SK-N-SH (cell line): Measurements from ENCODE around the gene ACIN1. TPM values are rescaled to one million over a fixed set of nuclear protein-coding genes. Genes with fewer than 3 reads are reported as not detected.

ENCODE experiments used
- CTCF ChIA-PET: fragments of 300-600, 350-600 bp; formaldehyde crosslinking; extraction: SDS; loops from one replicate; lab custom pipeline; 2021; lab: Yijun Ruan, JAX
- POLR2A ChIA-PET: fragments of 350-600 bp; sonication (Branson Sonifier 250); formaldehyde crosslinking; extraction: SDS; loops from one replicate; lab custom pipeline; 2020; ENCODE audit warnings: antibody characterized with exemption, inconsistent platforms; lab: Yijun Ruan, JAX
- DNase-seq: peaks from one replicate; pipeline ENCODE4 v3.0.0; 2012
- H2AFZ ChIP-seq: fragments of 200-600 bp; sonication (generic); 2 replicates; pipeline ENCODE4 v1.8.1; 2016; ENCODE audit warnings: antibody characterized with exemption, mild to moderate bottlenecking, low read depth
- H3F3A ChIP-seq: fragments of 200-600 bp; sonication (generic); replicated peaks from 2 replicates; pipeline ENCODE3; 2016; ENCODE audit warnings: antibody characterized with exemption, mild to moderate bottlenecking; ENCODE audit not compliant: insufficient read depth
- H3K27ac ChIP-seq, 2 experiments: fragments of 200-500 bp in 1 of 2; fragments of 200-600 bp in 1 of 2; sonication (Bioruptor generic) in 1 of 2; sonication (generic), shearing (Covaris generic) in 1 of 2; 2 replicates each; pipeline versions ENCODE4 v1.5.1 to v1.6.1; 2014 to 2016; ENCODE audit warnings: low read depth in 2 of 2, inconsistent platforms in 1 of 2, low read length in 1 of 2, mild to moderate bottlenecking in 1 of 2, mixed read lengths in 1 of 2
- H3K27me3 ChIP-seq: fragments of 200-600 bp; sonication (generic), shearing (Covaris generic); 2 replicates; pipeline ENCODE4 v1.6.1; 2016; ENCODE audit warnings: mixed run types; ENCODE audit not compliant: insufficient read depth
- H3K36me3 ChIP-seq, 2 experiments: fragments of 200-500 bp in 1 of 2; fragments of 200-600 bp in 1 of 2; sonication (Bioruptor generic) in 1 of 2; sonication (generic) in 1 of 2; replicated peaks in 1 of 2; 2 replicates each; pipeline versions ENCODE3 to v1.5.1; 2014 to 2016; ENCODE audit warnings: low read length in 1 of 2, mild to moderate bottlenecking in 1 of 2; ENCODE audit not compliant: insufficient read depth in 2 of 2, control insufficient read depth in 1 of 2
- H3K4me1 ChIP-seq, 2 experiments: fragments of 200-500 bp in 1 of 2; fragments of 200-600 bp in 1 of 2; sonication (Bioruptor generic) in 1 of 2; sonication (generic), shearing (Covaris generic) in 1 of 2; 2 replicates each; pipeline versions ENCODE4 v1.5.1 to v1.6.1; 2014 to 2016; ENCODE audit warnings: low read depth in 1 of 2, low read length in 1 of 2, mixed run types in 1 of 2; ENCODE audit not compliant: insufficient read depth in 2 of 2, control insufficient read depth in 1 of 2
- H3K4me2 ChIP-seq: fragments of 200-600 bp; sonication (generic), shearing (Covaris generic); 2 replicates; pipeline ENCODE4 v1.6.1; 2017; ENCODE audit warnings: mixed run types
- H3K4me3 ChIP-seq, 2 experiments: fragments of 200-500 bp in 1 of 2; fragments of 200-600 bp in 1 of 2; sonication (Bioruptor generic) in 1 of 2; sonication (generic), shearing (Covaris generic) in 1 of 2; 2 replicates each; pipeline versions ENCODE4 v1.5.1 to v1.8.1; 2014 to 2016; ENCODE audit warnings: low read depth in 2 of 2, inconsistent platforms in 1 of 2, low read length in 1 of 2, mild to moderate bottlenecking in 1 of 2, mixed read lengths in 1 of 2, moderate library complexity in 1 of 2
- H3K79me2 ChIP-seq: fragments of 200-600 bp; sonication (generic); 2 replicates; pipeline ENCODE4 v1.8.1; 2017; ENCODE audit warnings: mild to moderate bottlenecking; ENCODE audit not compliant: insufficient read depth
- H3K9ac ChIP-seq: fragments of 200-600 bp; sonication (generic); 2 replicates; pipeline ENCODE4 v1.6.1; 2017; ENCODE audit warnings: mixed run types
- H3K9me2 ChIP-seq: fragments of 200-600 bp; sonication (generic); 2 replicates; pipeline ENCODE4 v1.6.1; 2017; ENCODE audit warnings: mixed run types
- H3K9me3 ChIP-seq: fragments of 200-600 bp; sonication (generic); 2 replicates; pipeline ENCODE4 v1.6.1; 2017; ENCODE audit warnings: mixed run types, mild to moderate bottlenecking, moderate library complexity
- H4K20me1 ChIP-seq: fragments of 200-600 bp; sonication (generic); 2 replicates; pipeline ENCODE4 v1.6.1; 2017; ENCODE audit warnings: mild to moderate bottlenecking, mixed run types; ENCODE audit not compliant: insufficient read depth
- CHD2 ChIP-seq: fragments of 150-350 bp; IDR thresholded peaks from 2 replicates; pipeline ENCODE4 v1.6.1; 2018; ENCODE audit warnings: low read length; ENCODE audit not compliant: partially characterized antibody
- FOXM1 ChIP-seq: IDR thresholded peaks from 2 replicates; pipeline ENCODE4 v1.4.0; 2012; ENCODE audit warnings: low read depth, mild to moderate bottlenecking
- JUND ChIP-seq: IDR thresholded peaks from 2 replicates; pipeline ENCODE4 v1.4.0; 2012
- MEF2A ChIP-seq: IDR thresholded peaks from 2 replicates; pipeline ENCODE4 v1.4.0; 2012; ENCODE audit warnings: low read depth, borderline replicate concordance
- NFIC ChIP-seq: IDR thresholded peaks from 2 replicates; pipeline ENCODE4 v1.4.0; 2012; ENCODE audit warnings: borderline replicate concordance
- PBX3 ChIP-seq: IDR thresholded peaks from 2 replicates; pipeline ENCODE4; 2012
- POLR2AphosphoS5 ChIP-seq: IDR thresholded peaks from 2 replicates; pipeline ENCODE4 v1.6.1; 2012; ENCODE audit warnings: low read depth, low read length
- RAD21 ChIP-seq: IDR thresholded peaks from 2 replicates; pipeline ENCODE4 v1.6.1; 2012; ENCODE audit warnings: mild to moderate bottlenecking, low read length
- RCOR1 ChIP-seq: fragments of 150-350 bp; IDR thresholded peaks from 2 replicates; pipeline ENCODE4 v1.6.1; 2017; ENCODE audit warnings: antibody characterized with exemption, low read length
- RXRA ChIP-seq: IDR thresholded peaks from 2 replicates; pipeline ENCODE4 v1.4.0; 2012; ENCODE audit warnings: low read depth, mild to moderate bottlenecking, borderline replicate concordance
- SIN3A ChIP-seq: IDR thresholded peaks from 2 replicates; pipeline ENCODE4 v1.6.1; 2012; ENCODE audit warnings: low read depth, mild to moderate bottlenecking, low read length, moderate library complexity, borderline replicate concordance
- SMC3 ChIP-seq: IDR thresholded peaks from 2 replicates; pipeline ENCODE4 v1.6.1; 2012; ENCODE audit warnings: low read depth, low read length, improper control_type of control experiment
- TAF1 ChIP-seq: IDR thresholded peaks from 2 replicates; pipeline ENCODE4 v1.6.1; 2012; ENCODE audit warnings: low read depth, mild to moderate bottlenecking, low read length, moderate library complexity, borderline replicate concordance
- TEAD4 ChIP-seq: IDR thresholded peaks from 2 replicates; pipeline ENCODE4 v1.4.0; 2012; ENCODE audit warnings: mild to moderate bottlenecking, borderline replicate concordance; ENCODE audit not compliant: insufficient read depth
- USF1 ChIP-seq: IDR thresholded peaks from 2 replicates; pipeline ENCODE4 v1.4.0; 2012; ENCODE audit warnings: low read depth, borderline replicate concordance
- YY1 ChIP-seq: IDR thresholded peaks from 2 replicates; pipeline ENCODE4 v1.4.0; 2012; ENCODE audit warnings: low read depth, mild to moderate bottlenecking
- WGBS: methylation state at CpG from one replicate; pipeline ENCODE4 v1.1.6; 2017; ENCODE audit warnings: low lambda C conversion rate; 5-methylcytosine and 5-hydroxymethylcytosine counted together
- polyA plus RNA-seq, 3 experiments: library from polyadenylated mRNA; depleted of rRNA; stranded (reverse); fragments of >200 nt; gene quantifications; 2 replicates each; pipeline ENCODE4 v1.2.3, GENCODE V29; 2012
- TF ChIP-seq, protein P1 (sequence below): IDR thresholded peaks from 2 replicates; pipeline ENCODE4 v1.4.0; 2012; ENCODE audit warnings: low read depth, borderline replicate concordance
- TF ChIP-seq, protein P2 (sequence below): IDR thresholded peaks from 2 replicates; pipeline ENCODE4 v1.6.1; 2012; ENCODE audit warnings: mild to moderate bottlenecking, low read depth, low read length, moderate library complexity
- TF ChIP-seq, protein P3 (sequence below): fragments of 150-350 bp; IDR thresholded peaks from 2 replicates; pipeline ENCODE4 v1.6.1; 2017; ENCODE audit warnings: antibody characterized with exemption, low read length, low read depth, borderline replicate concordance

Gene ACIN1
- polyA plus RNA-seq, 1 of the 3 experiments (the other 2 are of a cell fraction) = 159 TPM

DNA sequence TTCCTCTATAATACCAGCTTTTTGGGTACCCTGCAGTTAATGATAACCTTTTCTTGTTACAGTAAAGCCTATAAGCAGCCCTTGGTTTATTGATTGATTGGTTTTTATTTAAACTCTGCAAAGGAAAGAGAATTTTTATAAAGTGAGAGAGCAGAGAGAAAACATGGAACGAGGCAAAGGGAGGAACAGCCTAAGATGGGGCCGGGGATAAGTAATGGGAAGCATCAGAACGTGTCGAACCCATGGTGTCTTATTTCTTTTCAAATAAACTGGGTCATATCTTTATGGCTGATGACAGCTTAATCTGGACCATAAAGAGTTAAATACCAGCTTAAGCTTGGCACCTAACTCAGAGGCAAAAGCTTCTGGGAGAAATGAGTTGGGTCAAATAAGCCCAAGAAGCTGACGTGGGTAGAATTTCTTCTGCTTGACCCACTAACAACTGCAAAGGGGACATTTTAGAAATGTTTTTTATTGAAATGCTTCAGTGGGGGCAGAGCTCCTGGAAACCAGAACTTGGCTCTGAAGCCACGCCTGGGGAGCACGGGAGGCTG is 73.0 kb downstream of the ACIN1 start (continued):
- TF ChIP-seq, protein P1, sequence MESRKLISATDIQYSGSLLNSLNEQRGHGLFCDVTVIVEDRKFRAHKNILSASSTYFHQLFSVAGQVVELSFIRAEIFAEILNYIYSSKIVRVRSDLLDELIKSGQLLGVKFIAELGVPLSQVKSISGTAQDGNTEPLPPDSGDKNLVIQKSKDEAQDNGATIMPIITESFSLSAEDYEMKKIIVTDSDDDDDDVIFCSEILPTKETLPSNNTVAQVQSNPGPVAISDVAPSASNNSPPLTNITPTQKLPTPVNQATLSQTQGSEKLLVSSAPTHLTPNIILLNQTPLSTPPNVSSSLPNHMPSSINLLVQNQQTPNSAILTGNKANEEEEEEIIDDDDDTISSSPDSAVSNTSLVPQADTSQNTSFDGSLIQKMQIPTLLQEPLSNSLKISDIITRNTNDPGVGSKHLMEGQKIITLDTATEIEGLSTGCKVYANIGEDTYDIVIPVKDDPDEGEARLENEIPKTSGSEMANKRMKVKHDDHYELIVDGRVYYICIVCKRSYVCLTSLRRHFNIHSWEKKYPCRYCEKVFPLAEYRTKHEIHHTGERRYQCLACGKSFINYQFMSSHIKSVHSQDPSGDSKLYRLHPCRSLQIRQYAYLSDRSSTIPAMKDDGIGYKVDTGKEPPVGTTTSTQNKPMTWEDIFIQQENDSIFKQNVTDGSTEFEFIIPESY = no peak
- no peak for TF ChIP-seq FOXM1

GRCh38 chr14:23021434-23021833 is 73.5 kb downstream of the ACIN1 start:
- no peak overlapping the region for H2AFZ ChIP-seq
- no peaks in the 10 kb centered on the region for H4K20me1 ChIP-seq
- H3K9me3 ChIP-seq = no peaks in the 10 kb centered on the region
- H3F3A ChIP-seq = peaks cover 10% of the 10 kb centered on the region
- TF ChIP-seq USF1 (no peak), RXRA (no peak), TEAD4 (no peak), MEF2A (no peak), YY1 (no peak), RCOR1 (no peak), NFIC (no peak), RAD21 (no peak), JUND (no peak), POLR2AphosphoS5 (no peak), CHD2 (no peak), PBX3 (no peak), TAF1 (no peak), SIN3A (no peak), SMC3 (no peak)
- TF ChIP-seq, protein P2, sequence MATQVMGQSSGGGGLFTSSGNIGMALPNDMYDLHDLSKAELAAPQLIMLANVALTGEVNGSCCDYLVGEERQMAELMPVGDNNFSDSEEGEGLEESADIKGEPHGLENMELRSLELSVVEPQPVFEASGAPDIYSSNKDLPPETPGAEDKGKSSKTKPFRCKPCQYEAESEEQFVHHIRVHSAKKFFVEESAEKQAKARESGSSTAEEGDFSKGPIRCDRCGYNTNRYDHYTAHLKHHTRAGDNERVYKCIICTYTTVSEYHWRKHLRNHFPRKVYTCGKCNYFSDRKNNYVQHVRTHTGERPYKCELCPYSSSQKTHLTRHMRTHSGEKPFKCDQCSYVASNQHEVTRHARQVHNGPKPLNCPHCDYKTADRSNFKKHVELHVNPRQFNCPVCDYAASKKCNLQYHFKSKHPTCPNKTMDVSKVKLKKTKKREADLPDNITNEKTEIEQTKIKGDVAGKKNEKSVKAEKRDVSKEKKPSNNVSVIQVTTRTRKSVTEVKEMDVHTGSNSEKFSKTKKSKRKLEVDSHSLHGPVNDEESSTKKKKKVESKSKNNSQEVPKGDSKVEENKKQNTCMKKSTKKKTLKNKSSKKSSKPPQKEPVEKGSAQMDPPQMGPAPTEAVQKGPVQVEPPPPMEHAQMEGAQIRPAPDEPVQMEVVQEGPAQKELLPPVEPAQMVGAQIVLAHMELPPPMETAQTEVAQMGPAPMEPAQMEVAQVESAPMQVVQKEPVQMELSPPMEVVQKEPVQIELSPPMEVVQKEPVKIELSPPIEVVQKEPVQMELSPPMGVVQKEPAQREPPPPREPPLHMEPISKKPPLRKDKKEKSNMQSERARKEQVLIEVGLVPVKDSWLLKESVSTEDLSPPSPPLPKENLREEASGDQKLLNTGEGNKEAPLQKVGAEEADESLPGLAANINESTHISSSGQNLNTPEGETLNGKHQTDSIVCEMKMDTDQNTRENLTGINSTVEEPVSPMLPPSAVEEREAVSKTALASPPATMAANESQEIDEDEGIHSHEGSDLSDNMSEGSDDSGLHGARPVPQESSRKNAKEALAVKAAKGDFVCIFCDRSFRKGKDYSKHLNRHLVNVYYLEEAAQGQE = no peak
- TF ChIP-seq, protein P3, sequence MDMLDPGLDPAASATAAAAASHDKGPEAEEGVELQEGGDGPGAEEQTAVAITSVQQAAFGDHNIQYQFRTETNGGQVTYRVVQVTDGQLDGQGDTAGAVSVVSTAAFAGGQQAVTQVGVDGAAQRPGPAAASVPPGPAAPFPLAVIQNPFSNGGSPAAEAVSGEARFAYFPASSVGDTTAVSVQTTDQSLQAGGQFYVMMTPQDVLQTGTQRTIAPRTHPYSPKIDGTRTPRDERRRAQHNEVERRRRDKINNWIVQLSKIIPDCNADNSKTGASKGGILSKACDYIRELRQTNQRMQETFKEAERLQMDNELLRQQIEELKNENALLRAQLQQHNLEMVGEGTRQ = no peak
- TF ChIP-seq, protein P1 = no peak
- TF ChIP-seq, all 33 proteins: peak for 0
- Histone ChIP-seq H3K4me1 (peaks cover 4 to 6% of the 10 kb centered on the region in 2 experiments; a peak in 2 of 4 replicates), H3K27me3 (no peaks in the 10 kb centered on the region), H3K27ac (no peak overlapping the region), H3K9ac (no peak overlapping the region), H3K36me3 (peaks cover 6 to 10% of the 10 kb centered on the region in 2 experiments), H3K9me2 (no peaks in the 10 kb centered on the region), H3K4me3 (no peak overlapping the region), H3K79me2 (no peaks in the 10 kb centered on the region), H3K4me2 (no peak overlapping the region)
- ChIA-PET CTCF (interaction anchor here (0.7 to 1.6 kb wide), 6 partner anchors 13 to 47 kb away, joined by 3 to 10 read pairs (median 4); partner anchors contain the start of gene PSMB5), POLR2A (interaction anchor here (0.7 to 2.1 kb wide), 2 partner anchors 9 to 480 kb away, joined by 3 to 6 read pairs; no protein-coding TSS in a partner anchor)
- WGBS = 85% methylated on average over 9 of the region's 9 CpGs
- no peak for DNase-seq
